Activated naive CD8-positive, alpha-beta T cell treated with anti-CD3 and anti-CD28 coated beads for 36 hours (primary cell): ENCODE data around the gene CDH24. TPM values are rescaled to one million over a fixed set of nuclear protein-coding genes. Genes with fewer than 3 reads are reported as not detected.
"Not testable (repeated sequence)": the region's sequence is repeated elsewhere in the genome, so short reads cannot be mapped to it uniquely, and the experiment has no call there.

ENCODE experiments used
- DNase-seq: peaks from one replicate; pipeline ENCODE4 v3.0.0; 2021
- H3K27ac Mint-ChIP-seq: one replicate; pipeline ENCODE4 v1.8.0; 2022; ENCODE audit warnings: mild to moderate bottlenecking, moderate library complexity, mixed read lengths
- H3K27me3 Mint-ChIP-seq: one replicate; pipeline ENCODE4 v1.8.0; 2022; ENCODE audit warnings: mild to moderate bottlenecking, mixed read lengths
- H3K36me3 Mint-ChIP-seq: one replicate; pipeline ENCODE4 v1.8.0; 2021; ENCODE audit warnings: mild to moderate bottlenecking, mixed read lengths
- H3K4me1 Mint-ChIP-seq: one replicate; pipeline ENCODE4 v1.8.0; 2021; ENCODE audit warnings: mixed read lengths
- H3K4me3 Mint-ChIP-seq: one replicate; pipeline ENCODE4 v1.8.0; 2022; ENCODE audit warnings: mild to moderate bottlenecking, moderate library complexity, mixed read lengths
- H3K9me3 Mint-ChIP-seq: one replicate; pipeline ENCODE4 v1.8.0; 2022; ENCODE audit warnings: mixed read lengths
- total RNA-seq, 2 experiments: library from RNA; stranded (reverse); gene quantifications; one replicate each; pipeline ENCODE4 v1.2.3, GENCODE V29; 2021

Gene CDH24
- total RNA-seq, 2 experiments from 2014 or later, result 0.49 to 0.52 TPM

GRCh38 chr14:23028799-23029198, 28.5 kb downstream of the CDH24 start:
- no peak for DNase-seq
- H3K9me3 Mint-ChIP-seq, result no peaks in the 10 kb centered on the region
- H3K4me3 Mint-ChIP-seq, result peak overlapping the region; percentile 12
- no peaks in the 10 kb centered on the region for H3K27me3 Mint-ChIP-seq
- H3K4me1 Mint-ChIP-seq, result peaks cover 56% of the 10 kb centered on the region
- H3K27ac Mint-ChIP-seq, result peak overlapping the region; percentile 60
- H3K36me3 Mint-ChIP-seq, result peaks cover 60% of the 10 kb centered on the region

DNA sequence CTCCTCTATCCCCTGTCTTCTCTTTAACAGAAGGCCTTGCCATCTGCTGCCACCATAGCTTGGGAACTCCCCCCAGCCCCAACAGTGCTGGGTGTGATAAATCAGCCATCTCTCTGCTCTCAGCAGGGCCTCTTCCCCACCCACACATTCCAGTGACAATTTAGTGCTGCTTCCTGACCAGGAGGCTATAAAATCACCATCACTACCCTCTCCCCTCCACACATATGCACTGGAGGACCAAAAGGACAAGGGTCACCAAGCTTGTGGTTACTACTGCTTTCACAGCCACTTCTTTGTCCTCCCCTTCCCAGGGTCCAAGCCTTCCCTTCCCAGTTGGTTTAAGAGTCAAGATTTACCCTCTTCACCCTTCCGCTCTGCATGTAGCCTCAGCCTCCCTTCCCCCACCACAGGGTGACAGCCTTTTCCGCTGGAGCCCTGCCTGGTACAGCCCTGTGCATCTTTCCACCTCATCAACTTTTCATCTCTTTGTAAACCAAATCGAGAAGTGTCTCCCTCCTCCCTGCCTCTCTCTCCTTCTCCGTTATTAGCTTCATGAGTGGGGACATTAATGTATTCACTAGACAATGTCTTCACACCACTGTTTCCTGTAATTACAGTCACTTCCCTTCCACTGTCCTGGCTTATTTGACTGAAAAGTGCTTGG, 32.0 kb downstream of the CDH24 start:
- Mint-ChIP-seq H3K9me3 (no peaks in the 10 kb centered on the region), H3K36me3 (peaks cover 42% of the 10 kb centered on the region), H3K27me3 (no peaks in the 10 kb centered on the region), H3K4me1 (peaks cover 50% of the 10 kb centered on the region), H3K4me3 (peak overlapping the region; percentile 11), H3K27ac (peak overlapping the region; percentile 65)
- no peak for DNase-seq

DNA sequence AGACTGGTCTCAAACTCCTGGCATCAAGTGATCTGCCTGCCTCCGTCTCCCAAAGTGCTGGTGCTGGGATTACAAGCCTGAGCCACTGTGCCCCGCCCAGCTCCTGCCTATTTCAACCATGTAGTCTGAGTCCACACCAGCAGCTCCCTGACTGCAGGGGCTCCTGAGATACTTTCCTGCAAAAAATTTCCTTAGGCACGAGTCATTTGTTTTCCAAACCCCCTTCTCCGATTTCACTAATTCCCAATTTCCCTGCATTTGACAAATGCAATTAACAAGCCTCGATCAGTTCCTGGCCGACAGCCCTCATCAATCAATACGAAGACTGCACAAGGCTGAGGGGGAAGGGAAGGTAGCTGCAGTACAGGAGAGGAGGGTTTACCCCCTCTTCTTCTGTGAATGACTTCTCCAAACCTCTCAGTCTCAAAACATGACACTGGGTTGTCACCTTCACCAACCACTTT, 32.7 kb downstream of the CDH24 start:
- DNase-seq, result no peak
- H3K36me3 Mint-ChIP-seq, result peaks cover 42% of the 10 kb centered on the region
- peaks cover 50% of the 10 kb centered on the region for H3K4me1 Mint-ChIP-seq
- no peak overlapping the region for H3K4me3 Mint-ChIP-seq
- no peaks in the 10 kb centered on the region for H3K27me3 Mint-ChIP-seq
- H3K27ac Mint-ChIP-seq, result peak overlapping the region; percentile 65
- no peaks in the 10 kb centered on the region for H3K9me3 Mint-ChIP-seq

DNA sequence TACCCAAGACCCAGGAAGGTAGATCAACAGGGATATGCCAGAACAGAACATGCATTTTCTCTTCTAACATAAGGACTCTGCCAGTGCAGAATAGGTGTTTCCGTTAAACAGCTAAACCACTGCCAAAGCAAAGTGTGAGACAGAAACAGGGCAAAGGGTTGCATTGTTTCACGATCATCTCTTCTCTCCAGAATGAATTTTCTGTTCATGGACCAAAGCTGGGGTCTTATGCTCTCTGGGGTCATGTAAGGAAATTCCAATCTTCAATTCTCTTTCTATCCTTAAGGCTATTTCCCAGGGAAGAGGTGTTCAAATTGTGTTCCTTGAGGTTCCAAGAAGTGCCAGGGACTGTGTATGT, 33.5 kb downstream of the CDH24 start:
- H3K4me3 Mint-ChIP-seq, result no peak overlapping the region
- no peaks in the 10 kb centered on the region for H3K27me3 Mint-ChIP-seq
- no peaks in the 10 kb centered on the region for H3K9me3 Mint-ChIP-seq
- H3K4me1 Mint-ChIP-seq, result peaks cover 42% of the 10 kb centered on the region
- no peak overlapping the region for H3K27ac Mint-ChIP-seq
- no peak for DNase-seq
- H3K36me3 Mint-ChIP-seq, result peaks cover 35% of the 10 kb centered on the region

DNA sequence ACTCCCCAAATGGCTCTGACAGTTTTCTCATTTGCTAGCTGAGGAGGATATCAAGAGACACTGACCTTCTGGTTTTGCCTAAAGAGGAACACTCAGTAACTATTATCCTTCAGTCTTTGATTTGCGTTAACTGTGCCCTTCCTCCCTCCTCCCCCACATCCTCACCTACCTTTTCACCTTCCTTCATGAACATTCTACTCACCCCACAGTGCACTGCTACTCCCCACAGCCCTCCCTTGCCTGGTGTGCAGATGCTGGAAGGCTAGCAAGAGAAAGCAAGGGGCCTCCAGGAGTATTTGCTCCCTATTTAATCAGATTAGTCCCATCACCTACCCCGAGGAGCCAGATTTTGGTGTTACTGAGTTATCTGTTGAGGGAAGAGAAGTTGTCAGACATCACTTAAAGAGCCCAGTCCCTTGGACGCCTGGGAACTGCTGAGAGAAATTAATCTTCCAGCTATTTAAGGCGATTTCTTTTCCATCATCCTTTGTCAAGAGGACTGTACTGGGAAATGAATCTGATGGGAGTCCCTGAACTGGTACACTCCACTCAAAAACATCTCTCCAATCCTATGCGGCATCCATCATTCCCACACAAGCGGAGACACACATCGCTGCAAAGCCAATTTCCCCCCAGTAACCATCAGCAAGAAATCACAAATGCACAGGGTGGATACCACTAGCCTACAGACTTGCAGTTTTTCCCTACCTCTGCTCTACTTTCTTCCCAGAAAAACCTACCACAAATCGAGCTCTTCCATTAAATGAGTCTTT, 34.1 kb downstream of the CDH24 start:
- H3K4me1 Mint-ChIP-seq, result peaks cover 40% of the 10 kb centered on the region
- H3K27me3 Mint-ChIP-seq, result no peaks in the 10 kb centered on the region
- H3K27ac Mint-ChIP-seq, result peak overlapping the region; percentile 26
- H3K36me3 Mint-ChIP-seq, result peaks cover 33% of the 10 kb centered on the region
- no peak for DNase-seq
- H3K9me3 Mint-ChIP-seq, result no peaks in the 10 kb centered on the region
- H3K4me3 Mint-ChIP-seq, result no peak overlapping the region

DNA sequence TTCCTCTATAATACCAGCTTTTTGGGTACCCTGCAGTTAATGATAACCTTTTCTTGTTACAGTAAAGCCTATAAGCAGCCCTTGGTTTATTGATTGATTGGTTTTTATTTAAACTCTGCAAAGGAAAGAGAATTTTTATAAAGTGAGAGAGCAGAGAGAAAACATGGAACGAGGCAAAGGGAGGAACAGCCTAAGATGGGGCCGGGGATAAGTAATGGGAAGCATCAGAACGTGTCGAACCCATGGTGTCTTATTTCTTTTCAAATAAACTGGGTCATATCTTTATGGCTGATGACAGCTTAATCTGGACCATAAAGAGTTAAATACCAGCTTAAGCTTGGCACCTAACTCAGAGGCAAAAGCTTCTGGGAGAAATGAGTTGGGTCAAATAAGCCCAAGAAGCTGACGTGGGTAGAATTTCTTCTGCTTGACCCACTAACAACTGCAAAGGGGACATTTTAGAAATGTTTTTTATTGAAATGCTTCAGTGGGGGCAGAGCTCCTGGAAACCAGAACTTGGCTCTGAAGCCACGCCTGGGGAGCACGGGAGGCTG, 35.4 kb downstream of the CDH24 start:
- Mint-ChIP-seq H3K27me3 (no peaks in the 10 kb centered on the region), H3K9me3 (no peaks in the 10 kb centered on the region), H3K4me1 (peaks cover 35% of the 10 kb centered on the region), H3K4me3 (no peak overlapping the region), H3K27ac (no peak overlapping the region), H3K36me3 (peaks cover 28% of the 10 kb centered on the region)
- DNase-seq, result no peak

DNA sequence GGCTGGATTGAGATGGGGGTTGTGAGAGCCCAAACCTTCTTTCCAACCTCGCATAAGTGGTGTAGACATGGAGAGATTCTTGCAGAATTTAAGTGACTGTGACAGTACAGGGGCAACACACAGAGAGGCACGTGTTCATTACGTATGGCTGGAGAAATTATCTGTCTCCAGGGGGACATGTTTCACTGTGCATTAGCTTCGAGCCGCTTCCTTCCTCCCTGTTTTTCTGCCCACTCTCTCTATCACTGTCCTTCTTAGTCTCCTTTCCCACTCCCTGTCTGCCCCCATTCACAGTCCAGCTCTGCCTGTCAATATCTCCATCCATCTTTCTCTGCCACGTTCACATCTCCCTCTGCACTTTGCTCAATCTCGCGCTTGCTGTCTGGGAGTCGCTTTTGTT, 35.9 kb downstream of the CDH24 start:
- H3K4me1 Mint-ChIP-seq, result peaks cover 35% of the 10 kb centered on the region
- H3K36me3 Mint-ChIP-seq, result peaks cover 28% of the 10 kb centered on the region
- no peak for DNase-seq
- no peaks in the 10 kb centered on the region for H3K9me3 Mint-ChIP-seq
- H3K4me3 Mint-ChIP-seq, result no peak overlapping the region
- H3K27ac Mint-ChIP-seq, result peak overlapping the region; percentile 64
- no peaks in the 10 kb centered on the region for H3K27me3 Mint-ChIP-seq

GRCh38 chr14:23020143-23021128, 36.9 kb downstream of the CDH24 start:
- Mint-ChIP-seq H3K36me3 (peaks cover 20% of the 10 kb centered on the region), H3K27ac (no peak overlapping the region), H3K9me3 (no peaks in the 10 kb centered on the region), H3K4me3 (no peak overlapping the region), H3K27me3 (no peaks in the 10 kb centered on the region), H3K4me1 (peaks cover 26% of the 10 kb centered on the region)
- DNase-seq, result no peak

DNA sequence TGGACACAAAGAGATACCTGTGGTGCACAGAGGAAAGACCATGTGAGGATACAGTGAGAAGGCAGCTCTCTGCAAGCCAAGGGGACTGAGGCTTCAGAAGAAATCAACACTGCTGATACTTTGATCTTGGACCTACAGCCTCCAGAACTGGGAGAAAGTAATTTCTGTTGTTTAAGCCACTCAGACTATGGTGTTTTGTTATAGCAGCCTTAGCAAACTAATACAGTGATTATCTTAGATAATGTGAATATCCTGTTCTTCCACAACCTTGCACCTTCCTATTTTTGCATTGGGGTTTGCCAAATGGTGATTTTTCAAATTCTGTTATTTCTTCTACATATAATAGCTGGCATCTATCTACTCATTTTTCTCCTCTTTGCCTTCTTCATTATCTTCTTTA, 39.2 kb downstream of the CDH24 start:
- no peaks in the 10 kb centered on the region for H3K9me3 Mint-ChIP-seq
- DNase-seq, result no peak
- H3K27ac Mint-ChIP-seq, result no peak overlapping the region
- no peak overlapping the region for H3K4me3 Mint-ChIP-seq
- H3K36me3 Mint-ChIP-seq, result peaks cover 4% of the 10 kb centered on the region
- no peaks in the 10 kb centered on the region for H3K27me3 Mint-ChIP-seq
- peaks cover 6% of the 10 kb centered on the region for H3K4me1 Mint-ChIP-seq

GRCh38 chr14:23017091-23017490, 40.2 kb downstream of the CDH24 start:
- H3K9me3 Mint-ChIP-seq, result no peaks in the 10 kb centered on the region
- H3K27ac Mint-ChIP-seq, result no peak overlapping the region
- H3K4me1 Mint-ChIP-seq, result peaks cover 1% of the 10 kb centered on the region
- no peaks in the 10 kb centered on the region for H3K36me3 Mint-ChIP-seq
- DNase-seq, result no peak
- no peak overlapping the region for H3K4me3 Mint-ChIP-seq
- no peaks in the 10 kb centered on the region for H3K27me3 Mint-ChIP-seq

- no peak overlapping the region for H3K4me3 Mint-ChIP-seq
- no peak overlapping the region for H3K27ac Mint-ChIP-seq
- H3K4me1 Mint-ChIP-seq, result peaks cover under 1% of the 10 kb centered on the region
- DNase-seq, result no peak
- H3K9me3 Mint-ChIP-seq, result no peaks in the 10 kb centered on the region
- no peaks in the 10 kb centered on the region for H3K36me3 Mint-ChIP-seq
- no peaks in the 10 kb centered on the region for H3K27me3 Mint-ChIP-seq
Measured at GRCh38 chr14:23015618-23016017, 41.7 kb downstream of the CDH24 start.

DNA sequence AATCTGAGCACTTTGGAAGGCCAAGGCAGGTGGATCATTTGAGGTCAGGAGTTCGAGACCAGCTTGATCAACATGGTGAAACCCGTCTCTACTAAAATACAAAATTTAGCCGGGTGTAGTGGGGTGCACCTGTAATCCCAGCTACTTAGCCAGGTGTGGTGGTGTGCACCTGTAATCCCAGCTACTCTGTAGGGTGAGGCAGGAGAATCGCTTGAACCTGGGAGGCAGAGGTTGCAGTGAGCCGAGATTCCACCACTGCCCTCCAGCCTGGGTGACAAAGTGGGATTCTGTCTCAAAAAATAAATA, 43.6 kb downstream of the CDH24 start:
- H3K9me3 Mint-ChIP-seq, DNase-seq, H3K4me3 Mint-ChIP-seq, H3K27me3 Mint-ChIP-seq, H3K27ac Mint-ChIP-seq, H3K36me3 Mint-ChIP-seq: not testable (repeated sequence)
- H3K4me1 Mint-ChIP-seq, result peaks cover 13% of the 10 kb centered on the region

DNA sequence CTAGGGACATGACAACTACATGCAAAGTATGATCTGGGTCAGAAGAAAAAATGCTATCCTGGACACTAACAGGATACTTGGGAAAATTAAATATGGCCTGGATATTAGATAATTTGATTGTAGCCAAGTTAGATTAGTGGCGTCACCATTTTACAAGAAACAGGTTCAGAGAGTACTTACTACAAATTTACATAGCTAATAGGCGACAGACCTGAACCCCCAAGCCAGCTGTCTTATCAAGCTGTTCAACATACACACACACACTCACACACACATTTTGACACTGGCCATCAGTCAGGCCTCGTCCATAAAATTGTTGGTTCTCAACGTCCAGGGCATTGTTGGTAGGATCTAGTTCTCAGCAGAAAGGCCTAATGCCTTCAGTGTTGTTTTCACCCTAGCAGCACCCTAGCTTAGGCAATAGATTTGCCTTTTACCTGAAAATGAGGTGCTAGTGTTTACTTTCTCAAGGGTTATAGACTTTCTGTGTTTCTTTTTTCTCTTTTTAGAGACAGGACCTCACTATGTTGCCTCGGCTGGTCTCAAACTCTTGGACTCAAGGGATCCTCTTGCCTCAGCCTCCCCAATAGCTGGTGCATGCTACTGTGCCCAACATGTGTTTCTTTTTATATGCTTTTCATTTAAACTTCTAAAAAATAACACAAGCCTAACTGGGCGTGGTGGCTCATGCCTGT, 44.1 kb downstream of the CDH24 start:
- Mint-ChIP-seq H3K27me3 (no peaks in the 10 kb centered on the region), H3K4me3 (no peak overlapping the region), H3K36me3 (peaks cover 4% of the 10 kb centered on the region), H3K4me1 (peaks cover 18% of the 10 kb centered on the region), H3K9me3 (no peaks in the 10 kb centered on the region), H3K27ac (no peak overlapping the region)
- DNase-seq, result no peak

DNA sequence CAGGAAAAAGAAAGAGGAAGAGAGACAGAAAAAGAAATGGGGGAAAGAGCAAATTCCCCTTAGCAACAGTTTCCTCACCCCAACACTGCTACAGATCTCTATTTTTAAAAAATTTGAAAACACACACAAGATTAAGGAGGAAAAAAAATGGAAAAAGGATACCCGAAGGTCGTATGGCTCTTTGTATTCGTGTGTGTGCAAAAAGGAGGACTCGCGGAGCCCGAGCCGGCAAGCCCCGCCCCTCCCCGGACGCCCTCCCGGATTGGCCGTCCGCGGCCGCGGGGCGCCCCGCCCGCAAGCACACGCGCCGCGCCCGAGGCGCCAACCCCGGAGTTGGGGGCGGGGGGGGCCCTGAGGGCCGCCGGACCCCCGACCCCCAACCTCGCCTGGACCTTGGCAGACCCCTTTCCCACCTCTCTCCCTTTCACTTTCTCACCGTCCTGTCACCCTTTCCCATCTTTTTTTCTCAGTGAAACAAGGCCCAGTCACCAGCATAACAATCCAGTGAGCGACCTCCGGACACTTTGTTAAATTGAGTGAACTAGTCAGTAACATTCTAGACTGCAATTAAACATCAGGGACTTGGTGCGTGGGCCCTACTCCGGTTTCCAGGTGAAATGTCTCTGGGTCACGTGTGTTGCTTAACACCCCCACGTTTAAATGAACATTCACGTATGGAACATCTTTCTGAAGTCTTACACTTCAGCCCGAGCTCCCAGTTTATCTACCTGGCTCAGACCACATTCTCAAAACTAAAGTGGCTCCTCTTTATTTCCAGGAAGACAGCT, 47.2 kb downstream of the CDH24 start, which contains the start of gene C14orf93:
Gene C14orf93, minus strand, starts transcription at position 205 of the 788 bp plus-strand sequence. CDS start 11,120 bp downstream, outside the sequence.
- H3K9me3 Mint-ChIP-seq, result no peaks in the 10 kb centered on the region
- peaks cover 35% of the 10 kb centered on the region for H3K4me1 Mint-ChIP-seq
- H3K4me3 Mint-ChIP-seq, result peak within 1 kb of the TSS; percentile 88
- H3K27ac Mint-ChIP-seq, result peak within 1 kb of the TSS; percentile 92
- H3K36me3 Mint-ChIP-seq, result peaks cover 5% of the 10 kb centered on the region
- H3K27me3 Mint-ChIP-seq, result no peaks in the 10 kb centered on the region
- peak; percentile 88 for DNase-seq
